NCI-H748 treated with DMSO at 0.1 percent for 48 hours (cell line): ENCODE measurements around the gene TSPYL2.

ENCODE experiments used
- DNase-seq: peaks from one replicate; lab custom pipeline; 2025; lab: John Stamatoyannopoulos, UW

TSPYL2 gene

DNA sequence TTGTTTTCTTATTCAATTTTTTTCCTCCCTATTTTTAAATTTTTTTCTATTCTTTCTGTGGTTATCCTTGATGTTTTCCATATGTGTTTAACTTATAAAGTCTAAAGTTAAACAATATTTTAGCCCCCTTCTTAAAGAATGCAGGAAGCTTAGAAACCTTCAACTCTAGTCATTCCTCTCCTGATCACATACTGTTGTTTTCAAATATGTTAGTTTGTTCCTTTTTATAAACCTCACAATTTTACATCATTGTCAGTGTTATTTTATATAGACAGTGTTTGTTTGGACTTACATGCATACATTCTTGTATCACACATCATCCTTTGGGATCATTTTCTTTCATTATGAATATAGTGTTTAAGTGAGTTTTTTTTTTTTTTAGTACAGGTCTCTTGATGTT lies 43.3 kb downstream of the TSPYL2 start:
- no peak for DNase-seq

DNA sequence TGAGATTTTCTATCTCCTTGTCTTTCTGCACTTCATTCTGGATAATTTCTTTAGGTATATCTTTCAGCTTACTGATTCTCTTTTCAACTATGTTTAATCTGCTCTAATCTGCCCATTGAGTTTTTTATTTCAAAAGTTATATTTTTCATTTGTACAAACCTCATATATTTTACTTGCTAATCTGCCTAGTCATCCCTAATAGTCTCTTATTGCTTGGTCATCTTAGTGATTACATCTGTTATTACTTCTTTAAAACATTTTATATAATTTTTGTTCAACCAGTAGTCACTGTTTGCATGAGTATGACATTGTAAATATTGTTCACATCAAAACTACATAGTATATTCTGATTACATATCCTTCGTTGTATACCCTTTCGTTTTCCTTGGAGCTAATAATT lies 44.2 kb downstream of the TSPYL2 start:
- no peak for DNase-seq

DNA sequence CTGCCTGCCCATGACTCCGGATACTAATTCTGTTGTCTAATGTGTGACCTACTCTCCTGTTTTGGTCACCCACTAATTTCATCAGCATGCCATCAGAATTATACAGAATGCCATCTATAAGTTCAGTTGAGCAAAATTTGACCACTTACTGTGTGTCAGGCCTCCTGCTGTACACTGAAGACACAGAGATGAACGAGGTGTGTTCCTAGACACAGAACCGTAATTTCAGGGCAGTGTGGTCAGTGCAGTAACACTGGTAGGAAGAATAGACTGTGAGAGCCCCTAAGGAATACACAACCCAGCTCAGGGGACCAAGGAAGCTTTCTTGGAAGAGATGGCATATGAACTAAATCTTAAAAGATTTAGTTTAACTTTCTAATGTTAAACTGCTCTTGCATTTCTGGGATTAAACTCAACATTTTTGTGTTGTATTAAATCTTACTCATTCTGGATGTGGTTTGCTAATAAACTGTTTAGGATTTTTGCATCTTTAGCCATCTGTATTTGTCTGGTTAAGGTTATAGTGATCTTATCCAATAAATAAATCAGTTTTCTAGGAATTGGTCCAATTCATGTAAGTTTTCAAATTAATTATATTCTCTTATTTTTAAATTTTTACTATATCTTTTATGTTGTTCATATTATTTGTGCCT lies 46.1 kb downstream of the TSPYL2 start:
- DNase-seq = no peak

DNA sequence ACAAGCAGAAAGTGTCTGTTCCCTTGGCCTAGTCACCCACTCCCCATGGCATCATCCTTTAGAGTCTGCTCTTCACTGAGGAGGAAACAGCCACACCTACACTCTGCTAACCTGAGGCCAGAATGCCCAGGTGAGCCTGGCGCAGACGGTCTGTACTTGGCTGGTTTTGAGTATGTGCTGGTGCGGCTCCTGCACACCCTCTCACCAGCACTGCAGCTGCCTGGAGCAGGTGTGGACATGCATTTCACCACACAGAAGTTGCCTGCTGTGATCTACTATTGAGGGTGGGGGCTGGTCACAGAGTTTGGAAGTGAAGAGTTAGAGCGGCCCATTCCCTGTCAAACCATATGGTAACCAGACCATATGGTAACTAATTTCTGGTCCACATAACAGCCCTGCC lies 51.2 kb downstream of the TSPYL2 start:
- no peak for DNase-seq

DNA sequence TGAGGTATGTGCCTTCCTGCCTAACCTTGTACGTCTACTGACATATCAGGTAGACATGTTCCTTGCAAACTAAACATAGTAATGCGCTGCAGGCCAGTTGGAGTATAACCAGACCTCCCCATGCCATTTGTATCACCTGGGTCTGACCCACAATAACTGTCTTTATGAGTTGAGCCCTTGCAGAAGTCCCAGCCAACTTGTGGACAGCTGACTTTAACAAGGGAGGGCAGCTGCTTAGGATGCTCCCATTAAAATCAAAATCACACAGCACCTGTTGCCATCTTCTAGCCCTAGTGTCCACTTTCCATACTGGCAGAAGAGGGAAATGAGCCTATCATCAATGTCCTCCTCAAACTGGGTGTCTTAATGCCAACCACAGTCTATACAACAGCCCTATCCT lies 53.4 kb downstream of the TSPYL2 start:
- no peak for DNase-seq
